Mammary epithelial cell (primary cell): ENCODE data around the gene FBLN5.

Source experiments
- CTCF ChIP-seq, 2 donors: IDR thresholded peaks in 1 of 2; conservative IDR thresholded peaks in 1 of 2; 2 replicates each; pipeline ENCODE4 v1.5.1; 2011 to 2012; ENCODE audit warnings: inconsistent platforms in 2 of 2, low read length in 2 of 2, mild to moderate bottlenecking in 2 of 2, control low read depth in 1 of 2, low read depth in 1 of 2; ENCODE audit not compliant: insufficient read depth in 1 of 2; ENCODE audit errors: extremely low read depth in 1 of 2
- EZH2 ChIP-seq: IDR thresholded peaks from 2 replicates; pipeline ENCODE4 v1.6.1; 2012; ENCODE audit warnings: low read length, inconsistent platforms, borderline replicate concordance

GRCh38 chr14:91964724-91965123 is 17.2 kb upstream of the FBLN5 start:
- TF ChIP-seq CTCF (conservative IDR thresholded peaks at IDR 0.05 in 1 of 2, IDR thresholded peaks at IDR 0.05 in 1 of 2; ENCODE audit: extremely low read depth in 1 of 2, insufficient read depth in 1 of 2, low read depth in 1 of 2, low read length in 2 of 2) (no peak), EZH2 (no peak)
